ENCODE measurements around the gene MARCHF9. TPM values are rescaled to one million over a fixed set of nuclear protein-coding genes. Genes with fewer than 3 reads are reported as not detected.

Gene MARCHF9, protein sequence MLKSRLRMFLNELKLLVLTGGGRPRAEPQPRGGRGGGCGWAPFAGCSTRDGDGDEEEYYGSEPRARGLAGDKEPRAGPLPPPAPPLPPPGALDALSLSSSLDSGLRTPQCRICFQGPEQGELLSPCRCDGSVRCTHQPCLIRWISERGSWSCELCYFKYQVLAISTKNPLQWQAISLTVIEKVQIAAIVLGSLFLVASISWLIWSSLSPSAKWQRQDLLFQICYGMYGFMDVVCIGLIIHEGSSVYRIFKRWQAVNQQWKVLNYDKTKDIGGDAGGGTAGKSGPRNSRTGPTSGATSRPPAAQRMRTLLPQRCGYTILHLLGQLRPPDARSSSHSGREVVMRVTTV
- 1.3 and 4.5 TPM in 2 replicates for total RNA-seq

DNA sequence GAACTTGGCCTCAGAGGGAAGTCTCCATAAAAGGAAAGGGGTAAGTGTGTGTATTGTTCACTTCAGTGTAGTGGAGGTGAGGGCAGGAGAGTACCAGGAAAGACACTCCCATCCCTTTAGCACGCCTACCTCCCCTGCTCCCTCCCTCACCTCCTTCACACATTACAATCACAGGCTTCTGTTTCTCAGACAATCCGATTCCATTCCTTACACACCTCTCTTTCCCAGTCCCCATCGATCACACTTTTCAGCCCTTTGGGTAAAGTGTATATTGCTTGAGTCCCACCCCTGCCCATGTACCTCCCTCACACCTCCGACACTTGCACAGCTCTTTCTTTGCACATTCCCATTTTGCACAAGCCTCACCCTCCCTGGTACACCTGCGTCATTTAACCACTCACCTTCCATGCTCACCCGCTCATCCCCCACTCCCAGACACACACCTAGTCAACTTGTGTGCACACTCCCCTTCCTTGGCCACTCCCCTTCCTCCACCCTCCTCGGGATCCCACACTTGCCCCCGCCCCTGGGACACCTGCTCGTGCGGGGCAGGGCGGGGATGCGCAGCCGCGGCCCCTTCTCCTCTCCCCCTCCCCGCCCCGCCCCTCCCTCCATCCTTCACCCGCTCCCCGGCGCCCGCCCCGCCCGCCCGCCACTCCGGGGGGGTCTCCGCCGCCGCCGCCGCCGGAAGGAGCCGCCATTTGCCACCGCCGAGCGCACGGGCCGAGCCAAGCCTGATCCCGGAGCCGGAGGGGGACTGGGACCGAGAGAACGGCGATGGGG lies at the start of gene MARCHF9:
Gene MARCHF9, plus strand, starts transcription at position 693 of the 783 bp plus-strand sequence. CDS start 426 bp downstream, outside the sequence.

DNA sequence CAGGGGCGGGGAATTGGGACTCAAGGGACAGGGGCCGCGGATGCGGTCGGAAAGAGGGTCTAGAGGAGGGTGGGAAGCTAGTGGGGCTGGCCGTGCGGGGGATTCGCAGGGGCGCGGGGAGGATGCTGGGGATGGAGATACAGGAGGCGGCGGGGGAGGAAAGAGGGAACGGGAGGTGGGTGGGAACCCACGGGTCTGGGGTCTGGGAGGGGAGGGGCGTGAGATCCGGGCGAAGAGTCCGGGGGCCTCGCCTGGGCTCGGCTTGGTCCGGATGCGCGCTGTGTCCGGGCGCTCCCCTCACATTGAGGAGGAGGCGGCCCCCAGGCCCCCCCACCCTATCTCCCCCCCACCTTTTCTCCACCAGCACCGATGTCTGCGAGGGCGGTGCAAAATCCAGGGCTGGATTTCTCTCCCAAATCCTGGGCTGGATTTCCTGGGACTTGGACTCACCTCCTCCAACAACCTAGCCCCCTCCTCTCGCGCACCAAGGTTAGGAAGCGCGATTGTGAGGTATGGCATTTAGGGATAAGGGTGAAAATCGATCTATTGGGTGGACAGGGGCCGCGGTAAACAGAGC lies 16.2 kb upstream of the MARCHF9 start, which contains the start of gene AGAP2:
Gene AGAP2, minus strand, starts transcription at position 82 of the 577 bp plus-strand sequence. CDS start 496 bp downstream, outside the sequence.

DNA sequence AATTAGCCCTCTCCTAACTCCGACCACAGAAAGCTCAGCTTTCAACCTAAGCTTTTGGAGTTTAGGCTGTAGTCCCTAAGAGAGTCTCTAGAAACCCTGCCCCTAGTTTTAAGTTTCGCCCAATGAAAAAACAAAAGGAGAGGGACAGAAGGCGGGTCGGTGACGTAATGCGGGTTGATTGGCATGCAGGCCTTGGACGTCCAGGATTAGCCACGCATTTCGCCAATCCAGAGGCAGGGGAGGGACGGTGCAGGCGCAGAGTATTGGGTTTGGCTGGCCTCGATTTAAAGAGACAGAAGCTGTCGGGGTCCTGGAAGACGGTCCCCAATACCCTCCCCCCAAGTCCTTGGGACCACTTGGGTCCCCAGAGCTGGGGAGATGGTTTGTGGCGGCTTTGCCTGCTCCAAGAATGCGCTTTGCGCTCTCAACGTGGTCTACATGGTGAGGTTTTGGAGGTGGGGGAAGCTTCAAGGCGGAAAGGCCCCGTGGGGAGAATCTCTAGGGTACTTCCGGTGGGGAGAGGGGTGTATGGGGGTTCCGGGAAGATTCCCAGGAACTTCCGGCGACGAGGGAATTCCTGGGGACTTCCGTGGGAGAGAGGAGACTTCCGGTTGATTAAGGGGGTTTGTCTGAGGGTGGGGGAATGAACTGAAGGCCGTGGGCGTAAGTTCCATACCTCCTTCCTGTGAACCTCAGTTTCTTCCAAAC lies 10.0 kb upstream of the MARCHF9 start, which contains the start of gene TSPAN31:
Gene TSPAN31, plus strand, starts transcription at position 263 of the 708 bp plus-strand sequence. Its CDS starts 116 bp downstream, at position 379.

GRCh38 chr12:57751788-57752667 lies 2.9 kb upstream of the MARCHF9 start, which contains the start of gene CDK4:
TSS of gene CDK4 (minus strand) at chr12:57752310. CDS start at chr12:57751717, 593 bp downstream.

DNA sequence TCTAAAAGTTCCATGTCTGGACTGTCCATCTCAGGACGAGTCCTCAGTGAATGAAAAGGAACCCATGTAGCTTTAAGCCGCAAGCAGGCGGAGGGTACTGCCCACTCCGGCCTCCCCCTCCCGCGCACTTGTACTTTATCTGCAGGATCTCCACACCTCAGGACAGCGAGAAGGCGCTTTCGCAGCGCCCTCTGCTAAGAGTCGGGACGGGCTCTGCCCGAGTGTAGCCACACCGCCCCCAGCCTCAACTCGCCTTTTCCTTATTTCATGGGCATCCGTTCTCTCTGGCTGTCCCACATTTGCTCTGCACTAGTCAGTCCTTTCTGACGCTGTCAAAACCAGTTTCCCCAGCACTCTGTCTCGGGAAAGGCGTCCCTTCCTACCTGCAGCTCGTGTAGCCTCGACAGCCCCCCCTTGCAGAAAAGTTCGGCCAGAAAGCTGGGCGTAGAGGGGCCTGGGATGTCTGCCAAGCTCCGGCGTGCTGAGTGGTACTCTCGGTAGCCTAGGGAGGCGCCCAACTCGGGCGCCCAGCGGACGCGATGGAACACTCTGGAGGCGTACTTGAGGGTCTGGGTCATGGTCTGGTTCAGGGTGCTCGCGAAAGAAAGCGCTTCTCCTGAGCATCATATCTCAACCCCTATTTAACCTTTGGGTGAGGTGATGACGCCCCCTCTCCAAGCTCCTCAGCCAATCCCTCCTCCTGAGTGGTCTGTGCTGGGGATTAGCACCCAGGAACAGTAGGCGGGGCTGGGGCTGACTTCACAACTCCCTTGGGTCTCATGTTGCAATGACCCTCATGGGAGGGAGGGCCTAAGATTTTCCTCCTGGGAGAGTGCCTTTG lies 11.8 kb downstream of the MARCHF9 start, which contains the start of gene CYP27B1:
Gene CYP27B1, minus strand, starts transcription at position 615 of the 841 bp plus-strand sequence. Its CDS starts 37 bp downstream, at position 578.

GRCh38 chr12:57771873-57772428 lies 17.0 kb downstream of the MARCHF9 start, which contains the start of gene METTL1:
TSS of gene METTL1 (minus strand) at chr12:57772105. CDS start at chr12:57772083, 22 bp downstream.

DNA sequence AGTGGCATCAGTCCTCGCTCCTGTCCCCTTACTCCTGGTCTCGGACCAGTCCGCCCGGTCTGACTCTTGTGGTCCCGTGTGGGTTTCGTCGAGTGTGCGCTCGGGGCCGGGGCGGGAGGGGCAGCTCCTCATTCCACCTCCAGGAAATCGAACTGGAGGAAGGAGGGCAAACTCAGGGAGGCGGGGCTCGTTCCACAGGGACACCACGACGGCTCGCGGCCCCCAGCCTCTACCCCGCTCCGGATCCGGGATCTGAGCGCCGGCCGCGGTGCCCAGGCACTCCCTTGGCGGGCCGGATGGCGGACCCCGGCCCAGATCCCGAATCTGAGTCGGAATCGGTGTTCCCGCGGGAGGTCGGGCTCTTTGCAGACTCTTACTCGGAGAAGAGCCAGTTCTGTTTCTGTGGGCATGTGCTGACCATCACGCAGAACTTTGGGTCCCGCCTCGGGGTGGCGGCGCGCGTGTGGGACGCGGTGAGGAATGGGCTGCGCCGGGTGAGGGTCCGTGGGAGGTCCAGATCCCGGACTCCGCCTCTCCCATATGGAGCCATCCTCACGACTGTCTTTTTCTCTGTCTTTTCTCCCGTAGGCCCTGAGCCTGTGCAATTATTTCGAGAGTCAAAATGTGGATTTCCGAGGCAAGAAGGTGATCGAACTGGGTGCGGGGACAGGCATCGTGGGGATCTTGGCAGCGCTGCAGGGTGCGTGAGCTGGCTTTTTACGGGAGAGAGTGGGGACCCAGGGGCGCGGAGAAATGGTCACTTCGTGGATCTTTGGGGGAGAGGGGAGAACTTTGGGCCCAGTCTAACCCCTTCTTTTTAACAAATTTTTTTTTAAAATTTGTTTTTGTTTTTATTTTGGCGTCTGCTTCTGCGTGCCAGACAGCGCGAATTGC lies 17.8 kb downstream of the MARCHF9 start, which contains the start of gene EEF1AKMT3:
Gene EEF1AKMT3, plus strand, starts transcription at position 186 of the 894 bp plus-strand sequence. Its CDS starts 111 bp downstream, at position 297.

GRCh38 chr12:57782608-57783465 lies 27.9 kb downstream of the MARCHF9 start, which contains the start of gene TSFM:
TSS of gene TSFM (plus strand) at chr12:57782787. CDS start at chr12:57782802, 15 bp downstream.

Other genes with a start within 250 kb of the MARCHF9 start
- 59.8 and 79.6 TPM in 2 replicates for gene DDIT3, start 234.6 kb upstream of the MARCHF9 start, total RNA-seq
- 3.4 and 4.7 TPM in 2 replicates for gene MBD6, start 232.3 kb upstream of the MARCHF9 start, total RNA-seq
- gene DCTN2, start 207.9 kb upstream of the MARCHF9 start, total RNA-seq = 79.6 and 85.2 TPM in 2 replicates
- 0.47 and 0.60 TPM in 2 replicates for gene KIF5A, start 205.1 kb upstream of the MARCHF9 start, total RNA-seq
- gene PIP4K2C, start 163.9 kb upstream of the MARCHF9 start, total RNA-seq = 7.9 and 11.8 TPM in 2 replicates
- 12.8 and 16.2 TPM in 2 replicates for gene DTX3, start 150.3 kb upstream of the MARCHF9 start, total RNA-seq
- 33.4 and 38.7 TPM in 2 replicates for gene ARHGEF25, start 143.7 kb upstream of the MARCHF9 start, total RNA-seq
- 0.77 and 0.79 TPM in 2 replicates for gene B4GALNT1, start 121.9 kb upstream of the MARCHF9 start, total RNA-seq
- gene OS9, start 61.0 kb upstream of the MARCHF9 start, total RNA-seq = 186 and 554 TPM in 2 replicates
- gene AGAP2, start 16.4 kb upstream of the MARCHF9 start, total RNA-seq = 0.32 and 0.43 TPM in 2 replicates
- 56.4 and 60.0 TPM in 2 replicates for gene TSPAN31, start 10.1 kb upstream of the MARCHF9 start, total RNA-seq
- gene CDK4, start 2.8 kb upstream of the MARCHF9 start, total RNA-seq = 163 and 185 TPM in 2 replicates
- gene CYP27B1, start 12.0 kb downstream of the MARCHF9 start, total RNA-seq = 0.26 TPM in 1 of 2 replicates, not detected in the other
- gene METTL1, start 17.0 kb downstream of the MARCHF9 start, total RNA-seq = 2.5 and 3.1 TPM in 2 replicates
- gene EEF1AKMT3, start 17.5 kb downstream of the MARCHF9 start, total RNA-seq = 5.6 and 5.7 TPM in 2 replicates
- gene TSFM, start 27.7 kb downstream of the MARCHF9 start, total RNA-seq = 9.4 and 14.3 TPM in 2 replicates
- gene AVIL, start 63.6 kb downstream of the MARCHF9 start, total RNA-seq = 2.7 and 8.1 TPM in 2 replicates
- gene CTDSP2, start 91.6 kb downstream of the MARCHF9 start, total RNA-seq = 55.8 and 96.5 TPM in 2 replicates
- gene ATP23, start 186.5 kb downstream of the MARCHF9 start, total RNA-seq = 12.9 and 24.2 TPM in 2 replicates

Measured in bronchial smooth muscle cell (primary cell).